PFSK-1 (cell line): ENCODE data around the gene U2AF1L4.

Experiments used
- POLR2AphosphoS5 ChIP-seq: IDR thresholded peaks from 2 replicates; pipeline ENCODE4 v1.6.1; 2012; ENCODE audit warnings: low read depth, mild to moderate bottlenecking, control low read depth, low read length, moderate library complexity
- REST ChIP-seq, 2 experiments: IDR thresholded peaks; 2 replicates each; pipeline versions ENCODE4 v1.6.1 to v1.8.0; 2011 to 2012; ENCODE audit warnings: low read depth in 2 of 2, low read length in 2 of 2, control low read depth in 1 of 2, inconsistent platforms in 1 of 2, mild to moderate bottlenecking in 1 of 2, moderate library complexity in 1 of 2; ENCODE audit not compliant: insufficient read depth in 1 of 2
- TAF1 ChIP-seq: IDR thresholded peaks from 2 replicates; pipeline ENCODE4 v1.6.1; 2012; ENCODE audit warnings: low read length, control low read depth, borderline replicate concordance; ENCODE audit not compliant: insufficient read depth

DNA sequence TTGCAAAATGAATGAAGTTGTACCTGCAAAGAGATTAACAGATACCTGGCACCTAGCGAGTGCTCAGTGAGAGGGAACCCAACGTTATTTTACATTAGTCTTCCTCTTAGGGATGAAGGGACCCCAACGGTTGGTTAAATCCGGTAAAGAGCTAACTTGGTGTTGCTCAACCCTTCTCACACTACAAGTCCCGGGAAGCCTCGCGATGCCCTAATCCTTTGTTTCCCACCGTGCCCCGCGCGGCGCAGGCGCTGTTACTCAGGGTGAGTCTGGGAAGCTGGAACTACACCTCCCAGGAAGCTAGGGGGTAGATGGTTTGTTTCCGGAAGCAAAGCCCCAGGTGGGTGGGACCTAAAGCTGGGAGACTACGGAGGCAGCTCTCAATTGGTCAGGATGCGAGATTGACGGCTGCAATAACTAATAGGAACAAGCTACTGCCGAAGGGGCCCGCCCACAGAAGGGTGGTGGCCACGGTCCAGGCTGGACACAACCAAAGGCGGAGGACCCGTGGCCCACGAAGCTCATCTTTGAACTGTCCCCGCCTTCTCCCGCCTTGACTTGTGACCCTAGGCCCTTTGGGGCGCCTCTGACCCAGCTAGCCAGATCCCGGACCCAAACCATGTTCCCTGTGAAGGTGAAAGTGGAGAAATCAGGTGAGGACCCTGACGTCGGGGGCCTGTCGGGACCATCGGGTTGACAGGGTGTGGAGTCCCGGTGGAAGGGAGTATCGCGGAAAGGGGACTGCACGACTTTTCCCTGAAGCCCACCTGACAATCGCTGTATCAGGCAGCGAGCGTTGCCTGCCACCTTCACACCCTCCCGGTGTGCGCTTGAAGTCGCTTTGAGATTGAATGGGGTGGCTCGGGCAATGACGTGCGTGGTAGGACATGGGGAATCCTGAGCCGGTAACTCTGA lies 3.1 kb upstream of the U2AF1L4 start, which contains the start of gene LIN37:
- 0 out of 2 replicates have a peak, but pooled peaks have one; percentile 42 for TF ChIP-seq TAF1
- TF ChIP-seq POLR2AphosphoS5, result peak; percentile 84
- no peak for TF ChIP-seq REST (IDR thresholded peaks at IDR 0.05; ENCODE audit: insufficient read depth in 1 of 2, low read depth in 2 of 2, low read length in 2 of 2)
